Coronary artery (tissue), 2 donors: ENCODE measurements around the gene SEMA4G.

Source experiments
- DNase-seq: peaks from one replicate; pipeline ENCODE4 v3.0.0-alpha.2; 2017; ENCODE audit warnings: low spot score
- H3K27ac ChIP-seq, 2 donors: fragments of 200-600 bp; sonication (generic); one replicate each; pipeline ENCODE4 v1.5.1; 2016 to 2019
- H3K4me3 ChIP-seq: fragments of 200-600 bp; sonication (generic); 2 replicates; pipeline ENCODE4 v1.5.1; 2016; ENCODE audit warnings: mild to moderate bottlenecking, moderate library complexity
- TF ChIP-seq, protein P1 (sequence below): fragments of 200-600 bp; sonication (generic); IDR thresholded peaks from one replicate; pipeline ENCODE4 v1.5.1; 2019; ENCODE audit warnings: antibody characterized with exemption

The SEMA4G gene, protein sequence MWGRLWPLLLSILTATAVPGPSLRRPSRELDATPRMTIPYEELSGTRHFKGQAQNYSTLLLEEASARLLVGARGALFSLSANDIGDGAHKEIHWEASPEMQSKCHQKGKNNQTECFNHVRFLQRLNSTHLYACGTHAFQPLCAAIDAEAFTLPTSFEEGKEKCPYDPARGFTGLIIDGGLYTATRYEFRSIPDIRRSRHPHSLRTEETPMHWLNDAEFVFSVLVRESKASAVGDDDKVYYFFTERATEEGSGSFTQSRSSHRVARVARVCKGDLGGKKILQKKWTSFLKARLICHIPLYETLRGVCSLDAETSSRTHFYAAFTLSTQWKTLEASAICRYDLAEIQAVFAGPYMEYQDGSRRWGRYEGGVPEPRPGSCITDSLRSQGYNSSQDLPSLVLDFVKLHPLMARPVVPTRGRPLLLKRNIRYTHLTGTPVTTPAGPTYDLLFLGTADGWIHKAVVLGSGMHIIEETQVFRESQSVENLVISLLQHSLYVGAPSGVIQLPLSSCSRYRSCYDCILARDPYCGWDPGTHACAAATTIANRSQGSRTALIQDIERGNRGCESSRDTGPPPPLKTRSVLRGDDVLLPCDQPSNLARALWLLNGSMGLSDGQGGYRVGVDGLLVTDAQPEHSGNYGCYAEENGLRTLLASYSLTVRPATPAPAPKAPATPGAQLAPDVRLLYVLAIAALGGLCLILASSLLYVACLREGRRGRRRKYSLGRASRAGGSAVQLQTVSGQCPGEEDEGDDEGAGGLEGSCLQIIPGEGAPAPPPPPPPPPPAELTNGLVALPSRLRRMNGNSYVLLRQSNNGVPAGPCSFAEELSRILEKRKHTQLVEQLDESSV

GRCh38 chr10:100969187-100970075, at the start of gene SEMA4G:
SEMA4G (plus strand) TSS chr10:100969504; CDS start chr10:100972913, 3,409 bp downstream.
- TF ChIP-seq, protein P1, sequence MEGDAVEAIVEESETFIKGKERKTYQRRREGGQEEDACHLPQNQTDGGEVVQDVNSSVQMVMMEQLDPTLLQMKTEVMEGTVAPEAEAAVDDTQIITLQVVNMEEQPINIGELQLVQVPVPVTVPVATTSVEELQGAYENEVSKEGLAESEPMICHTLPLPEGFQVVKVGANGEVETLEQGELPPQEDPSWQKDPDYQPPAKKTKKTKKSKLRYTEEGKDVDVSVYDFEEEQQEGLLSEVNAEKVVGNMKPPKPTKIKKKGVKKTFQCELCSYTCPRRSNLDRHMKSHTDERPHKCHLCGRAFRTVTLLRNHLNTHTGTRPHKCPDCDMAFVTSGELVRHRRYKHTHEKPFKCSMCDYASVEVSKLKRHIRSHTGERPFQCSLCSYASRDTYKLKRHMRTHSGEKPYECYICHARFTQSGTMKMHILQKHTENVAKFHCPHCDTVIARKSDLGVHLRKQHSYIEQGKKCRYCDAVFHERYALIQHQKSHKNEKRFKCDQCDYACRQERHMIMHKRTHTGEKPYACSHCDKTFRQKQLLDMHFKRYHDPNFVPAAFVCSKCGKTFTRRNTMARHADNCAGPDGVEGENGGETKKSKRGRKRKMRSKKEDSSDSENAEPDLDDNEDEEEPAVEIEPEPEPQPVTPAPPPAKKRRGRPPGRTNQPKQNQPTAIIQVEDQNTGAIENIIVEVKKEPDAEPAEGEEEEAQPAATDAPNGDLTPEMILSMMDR = peak; percentile 53
- DNase-seq = no peak
- Histone ChIP-seq H3K27ac (peak within 1 kb of the TSS in 1 of 2 donors; percentile 16), H3K4me3 (peak within 1 kb of the TSS; percentile 83)

GRCh38 chr10:100923580-100923979, 45.7 kb upstream of the SEMA4G start:
- TF ChIP-seq, protein P1 = no peak
- Histone ChIP-seq H3K4me3 (no peak overlapping the region), H3K27ac (no peak overlapping the region)
- no peak for DNase-seq

DNA sequence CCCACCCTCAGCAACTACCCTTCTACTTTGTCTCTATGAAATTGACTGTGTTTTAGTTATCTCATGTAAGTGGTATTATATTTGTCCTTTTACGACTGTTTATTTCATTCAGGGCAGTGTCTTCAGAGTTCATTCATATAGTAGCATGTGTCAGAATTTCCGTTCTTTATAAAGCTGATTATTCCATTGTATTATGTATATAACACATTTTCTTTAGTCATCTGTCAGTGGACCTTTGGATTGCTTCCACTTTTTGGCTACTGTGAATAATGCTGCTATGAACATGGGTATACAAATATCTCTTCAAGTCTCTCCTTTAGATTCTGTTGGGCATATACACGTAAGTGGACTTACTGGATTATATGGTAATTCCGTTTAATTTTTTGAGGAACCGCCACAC, 42.0 kb upstream of the SEMA4G start:
- no peak overlapping the region for H3K4me3 ChIP-seq
- TF ChIP-seq, protein P1 = no peak
- DNase-seq = no peak
- no peak overlapping the region for H3K27ac ChIP-seq

DNA sequence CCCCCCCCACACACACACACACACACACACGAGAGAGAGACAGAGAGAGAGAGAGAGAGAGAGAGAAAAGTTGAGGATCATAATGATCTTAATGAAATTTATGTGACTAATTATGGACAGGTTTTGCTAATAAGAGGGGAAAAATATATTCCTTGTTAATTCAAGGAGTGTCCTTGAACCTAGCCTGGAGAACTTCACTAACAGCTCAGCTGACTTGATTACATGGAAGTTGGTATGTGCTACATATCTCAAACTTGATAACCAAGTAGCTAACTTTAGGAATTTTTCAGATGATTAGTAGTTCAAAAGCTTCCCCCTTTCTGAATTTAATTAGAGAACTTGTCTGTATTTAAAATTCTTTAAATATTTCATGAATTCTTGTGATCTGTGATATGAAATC, 41.3 kb upstream of the SEMA4G start:
- TF ChIP-seq, protein P1 = no peak
- Histone ChIP-seq H3K4me3 (no peak overlapping the region), H3K27ac (no peak overlapping the region)
- DNase-seq = no peak

- DNase-seq = no peak
- TF ChIP-seq, protein P1 = no peak
- H3K27ac ChIP-seq = no peak overlapping the region
Observed at GRCh38 chr10:100930368-100930767, 38.9 kb upstream of the SEMA4G start.

DNA sequence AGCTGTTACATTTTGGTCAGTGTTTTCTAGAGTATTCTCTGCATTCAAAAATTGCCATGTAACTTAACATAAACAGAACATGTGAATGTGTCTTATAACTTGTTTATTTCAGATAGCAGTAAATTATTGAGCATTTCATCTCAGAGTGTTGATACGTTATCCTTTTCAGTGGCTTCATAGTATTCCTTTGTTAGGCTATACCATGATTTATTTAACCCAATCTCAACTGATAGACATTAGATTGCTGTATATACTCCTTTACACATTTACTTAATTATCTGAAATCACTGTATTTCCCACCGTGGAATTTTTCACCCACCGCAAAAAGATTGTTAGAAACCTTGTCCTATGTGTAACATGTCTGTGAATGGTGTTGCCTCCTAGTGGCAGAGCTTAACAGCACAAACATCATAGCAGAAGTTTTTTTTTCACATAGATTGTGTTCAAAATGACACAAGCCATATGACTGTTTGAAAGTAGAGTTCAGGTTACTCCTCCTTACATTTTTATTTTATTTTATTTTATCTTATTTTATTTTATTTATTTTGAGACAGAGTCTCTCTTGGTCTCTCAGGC, 35.1 kb upstream of the SEMA4G start:
- no peak overlapping the region for H3K4me3 ChIP-seq
- H3K27ac ChIP-seq = no peak overlapping the region
- TF ChIP-seq, protein P1 = no peak
- no peak for DNase-seq

More at GRCh38 chr10:100930368-100930767, 38.9 kb upstream of the SEMA4G start:
- no peak overlapping the region for H3K4me3 ChIP-seq
